Stimulated activated CD4-positive, alpha-beta T cell treated with anti-CD3 and anti-CD28 coated beads, Interleukin-2, amount 100 ng/mL, for 48 hours (primary cell): ENCODE results near the gene PCNX2.
"Not testable (repeated sequence)": the region's sequence is repeated elsewhere in the genome, so short reads cannot be mapped to it uniquely, and the experiment has no call there.

Source experiments
- DNase-seq, 2 donors: peaks; one replicate each; pipeline ENCODE4 v3.0.0-alpha.2; 2020

The PCNX2 gene

GRCh38 chr1:233140974-233141373 lies 154.6 kb downstream of the PCNX2 start:
- DNase-seq, result no peak

- no peak for DNase-seq
These were observed 155.0 kb downstream of the PCNX2 start for GRCh38 chr1:233140499-233140898.

- no peak for DNase-seq
These were observed 156.5 kb downstream of the PCNX2 start for GRCh38 chr1:233138788-233139585.

- no peak for DNase-seq
These were observed 159.7 kb downstream of the PCNX2 start for GRCh38 chr1:233135833-233136232.

- no peak for DNase-seq
These were observed 163.1 kb downstream of the PCNX2 start for GRCh38 chr1:233132445-233132844.

GRCh38 chr1:233129031-233129430 lies 166.5 kb downstream of the PCNX2 start:
- not testable (repeated sequence) for DNase-seq

GRCh38 chr1:233127157-233127556 lies 168.4 kb downstream of the PCNX2 start:
- DNase-seq, result no peak

GRCh38 chr1:233122779-233123178 lies 172.7 kb downstream of the PCNX2 start:
- DNase-seq, result no peak

GRCh38 chr1:233121947-233122559 lies 173.5 kb downstream of the PCNX2 start:
- DNase-seq, result no peak

- DNase-seq, result no peak
These were observed 180.7 kb downstream of the PCNX2 start for GRCh38 chr1:233114860-233115259.

GRCh38 chr1:233114159-233114558 lies 181.4 kb downstream of the PCNX2 start:
- DNase-seq, result no peak

GRCh38 chr1:233113009-233113879 lies 182.3 kb downstream of the PCNX2 start:
- peak; percentile 3 to 13 for DNase-seq

- no peak for DNase-seq
These were observed 183.1 kb downstream of the PCNX2 start for GRCh38 chr1:233112186-233113008.

GRCh38 chr1:233111731-233112130 lies 183.8 kb downstream of the PCNX2 start:
- DNase-seq, result no peak

GRCh38 chr1:233109096-233109495 lies 186.4 kb downstream of the PCNX2 start:
- DNase-seq, result no peak

- not testable (repeated sequence) for DNase-seq
These were observed 187.8 kb downstream of the PCNX2 start for GRCh38 chr1:233107716-233108130.

GRCh38 chr1:233107130-233107660 lies 188.3 kb downstream of the PCNX2 start:
- DNase-seq, result no peak

- DNase-seq, result no peak
These were observed 190.3 kb downstream of the PCNX2 start for GRCh38 chr1:233105225-233105624.

- DNase-seq, result no peak
These were observed 193.2 kb downstream of the PCNX2 start for GRCh38 chr1:233102341-233102740.

- DNase-seq, result no peak
These were observed 197.5 kb downstream of the PCNX2 start for GRCh38 chr1:233097959-233098580.

GRCh38 chr1:233097546-233097945 lies 198.0 kb downstream of the PCNX2 start:
- DNase-seq, result no peak

GRCh38 chr1:233094691-233095090 lies 200.8 kb downstream of the PCNX2 start:
- no peak for DNase-seq
